Anterior cingulate cortex (tissue), 58 donors: ENCODE results near the gene CEACAM16.

Experiments
- DNase-seq, 58 donors: peaks; one replicate each; lab custom pipeline; 2025; lab: John Stamatoyannopoulos, UW

CEACAM16 gene

DNA sequence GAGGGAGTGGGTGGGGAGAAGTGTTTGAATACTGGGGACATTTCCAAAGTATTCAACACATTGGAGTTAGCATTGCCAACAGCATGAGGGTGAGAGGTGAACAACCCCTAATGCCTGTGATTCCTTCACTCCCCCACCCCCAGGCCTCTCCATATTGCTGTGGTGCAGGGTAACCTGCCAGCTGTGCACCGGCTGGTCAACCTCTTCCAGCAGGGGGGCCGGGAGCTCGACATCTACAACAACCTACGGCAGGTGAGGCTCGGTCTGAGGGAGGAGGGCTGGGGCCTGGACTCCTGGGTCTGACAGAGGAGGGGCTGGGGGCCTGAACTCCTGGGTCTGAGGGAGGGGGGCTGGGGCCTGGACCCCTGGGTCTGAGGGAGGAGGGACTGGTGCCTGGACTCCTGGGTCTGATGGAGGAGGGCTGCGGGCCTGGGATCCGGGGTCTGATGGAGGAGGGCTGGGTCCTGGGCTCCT, 57.2 kb downstream of the CEACAM16 start:
- no peak for DNase-seq

DNA sequence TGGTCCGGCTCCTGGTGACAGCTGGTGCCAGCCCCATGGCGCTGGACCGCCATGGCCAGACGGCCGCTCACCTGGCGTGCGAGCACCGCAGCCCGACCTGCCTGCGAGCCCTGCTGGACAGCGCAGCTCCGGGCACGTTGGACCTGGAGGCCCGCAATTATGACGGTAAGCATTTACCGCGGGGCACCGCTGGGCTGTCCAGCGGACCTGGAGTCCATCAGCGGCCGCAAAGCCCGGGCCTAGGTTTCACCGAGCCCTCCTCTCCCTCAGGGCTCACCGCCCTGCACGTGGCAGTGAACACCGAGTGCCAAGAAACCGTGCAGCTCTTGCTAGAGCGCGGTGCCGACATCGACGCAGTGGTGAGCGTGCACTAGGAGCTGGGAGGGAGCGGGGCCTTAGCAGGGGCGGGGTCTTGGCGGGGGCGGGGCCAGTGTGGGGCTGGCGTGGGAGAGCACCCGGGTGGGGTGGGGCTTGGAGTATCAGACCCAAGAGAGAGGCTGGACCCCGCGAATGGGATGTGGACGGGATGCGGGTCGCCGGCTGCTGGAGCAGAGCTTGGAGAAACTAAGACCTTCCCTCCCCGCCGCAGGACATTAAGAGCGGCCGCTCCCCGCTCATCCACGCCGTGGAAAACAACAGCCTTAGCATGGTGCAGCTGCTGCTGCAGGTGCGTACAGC, 58.2 kb downstream of the CEACAM16 start:
- peak in 22 of 58 donors; percentile 4 to 58 (median 18) for DNase-seq

DNA sequence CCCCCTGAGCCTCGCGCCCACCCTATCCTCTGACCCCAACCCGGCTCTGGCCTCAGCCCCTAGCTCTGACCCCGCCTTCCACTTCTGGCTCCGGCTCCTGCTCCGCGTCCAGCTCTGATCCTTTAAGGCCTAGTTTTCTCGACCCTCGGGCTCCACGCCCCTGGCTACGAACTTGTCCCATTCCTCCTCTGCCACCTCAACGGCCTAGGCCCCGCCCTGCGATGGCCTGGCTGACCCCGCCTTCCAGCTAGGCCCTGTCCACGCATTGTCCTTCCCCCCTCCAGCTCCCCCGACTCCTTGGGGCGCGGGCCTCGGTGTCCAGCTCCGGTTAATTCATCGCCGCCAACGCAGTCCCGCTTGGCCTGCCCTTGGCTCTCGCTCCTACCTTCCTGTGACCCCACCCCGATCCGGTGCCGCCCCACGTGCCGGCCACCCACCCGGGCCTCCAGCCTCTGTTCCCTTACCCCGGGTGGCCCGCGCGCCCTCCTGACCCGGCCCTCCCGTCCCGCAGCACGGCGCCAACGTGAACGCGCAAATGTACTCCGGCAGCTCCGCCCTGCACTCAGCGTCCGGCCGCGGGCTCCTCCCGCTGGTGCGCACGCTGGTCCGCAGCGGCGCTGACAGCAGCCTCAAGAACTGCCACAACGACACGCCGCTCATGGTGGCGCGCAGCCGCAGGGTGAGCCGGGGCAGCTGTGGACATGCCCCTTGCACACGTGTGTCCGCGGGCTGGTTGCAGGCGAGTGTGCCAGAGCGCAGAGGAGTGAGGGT, 59.0 kb downstream of the CEACAM16 start:
- DNase-seq, result peak in 31 of 58 donors; percentile 8 to 66 (median 26)

DNA sequence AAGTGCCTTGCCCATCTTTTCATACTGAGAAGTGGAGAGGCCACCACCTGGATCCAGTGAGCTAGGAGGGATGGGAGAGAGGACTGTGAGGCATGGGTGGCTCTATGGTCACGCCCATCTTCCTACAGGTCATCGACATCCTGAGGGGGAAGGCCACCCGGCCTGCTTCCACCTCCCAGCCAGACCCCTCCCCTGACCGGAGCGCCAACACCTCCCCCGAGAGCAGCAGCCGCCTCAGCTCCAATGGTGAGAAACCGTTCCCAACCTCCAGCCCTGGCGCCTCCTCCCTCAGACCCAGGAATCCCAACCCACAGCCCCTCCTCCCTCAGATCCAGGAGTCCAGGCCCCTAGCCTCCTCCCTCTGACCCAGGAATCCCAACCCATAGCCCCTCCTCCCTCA, 59.6 kb downstream of the CEACAM16 start:
- DNase-seq, result no peak

DNA sequence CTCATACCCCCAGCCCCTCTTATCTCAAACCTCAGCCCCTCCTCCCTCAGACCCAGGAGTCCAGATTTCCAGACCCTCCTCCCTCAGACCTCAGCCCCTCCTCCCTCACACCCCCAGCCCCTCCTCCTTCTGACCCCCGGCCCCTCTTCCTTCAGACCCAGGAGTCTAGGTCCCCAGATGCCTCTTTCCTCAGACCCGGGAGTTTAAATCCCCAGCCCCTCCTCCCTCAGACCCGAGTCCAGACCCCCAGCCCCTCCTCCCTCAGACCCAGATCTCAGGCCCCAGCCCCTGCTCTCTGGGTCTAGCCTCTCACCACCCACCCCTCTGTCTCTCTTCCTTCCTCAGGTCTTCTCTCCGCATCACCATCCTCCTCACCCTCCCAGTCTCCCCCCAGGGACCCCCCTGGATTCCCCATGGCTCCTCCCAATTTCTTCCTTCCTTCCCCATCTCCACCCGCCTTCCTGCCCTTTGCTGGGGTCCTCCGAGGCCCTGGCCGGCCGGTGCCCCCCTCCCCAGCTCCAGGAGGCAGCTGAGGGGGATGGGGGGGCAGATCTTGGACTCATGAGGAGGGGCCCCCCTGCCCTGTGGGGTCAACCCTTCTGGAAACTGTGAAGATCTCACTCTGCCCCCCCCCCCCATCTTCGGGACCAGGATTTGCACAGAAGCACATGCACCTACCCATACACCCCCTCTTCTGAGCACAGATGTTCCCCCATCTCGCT, 60.3 kb downstream of the CEACAM16 start:
- no peak for DNase-seq
